ENCODE results near the gene OXER1. TPM values are rescaled to one million over a fixed set of nuclear protein-coding genes. Genes with fewer than 3 reads are reported as not detected.
A peak's percentile ranks its signal among the peaks of the same experiment; 100 is the strongest.

Gene OXER1
- total RNA-seq, 4 donors from 2014 or later, result 0.56 TPM; not detected in 3

- ATAC-seq, result no peak
- in situ Hi-C loops (cut with MboI; ENCODE audit: low sequenced_read_pairs in 4 of 4) (no loop called here), intact Hi-C loops (cut with DNase I; ENCODE audit: low total_unique reads) (no loop called here)
- Histone ChIP-seq H3K4me1 (peaks cover 6 to 7% of the 10 kb centered on the region in 2 donors), H3K27ac (peak overlapping the region in 3 of 4 donors; percentile 73 to 80 (median 75)), H3K4me3 (peak overlapping the region in 3 of 4 donors; percentile 53 to 69 (median 55)), H3K36me3 (no peaks in the 10 kb centered on the region), H3K27me3 (peaks cover 3 to 28% (median 22%) of the 10 kb centered on the region in 3 donors), H3K9me3 (no peaks in the 10 kb centered on the region)
- DNase-seq, result no peak
- no peak for TF ChIP-seq CTCF (IDR thresholded peaks at IDR 0.05 in 4 of 5, conservative IDR thresholded peaks at IDR 0.05 in 1 of 5)
- TF ChIP-seq POLR2A (IDR thresholded peaks at IDR 0.05), result no peak
These were observed 27.7 kb upstream of the OXER1 start for GRCh38 chr2:42791606-42792005.

- H3K9me3 ChIP-seq, result no peaks in the 10 kb centered on the region
- TF ChIP-seq CTCF (IDR thresholded peaks at IDR 0.05 in 4 of 5, conservative IDR thresholded peaks at IDR 0.05 in 1 of 5) (no peak), POLR2A (IDR thresholded peaks at IDR 0.05) (no peak)
- ATAC-seq, result no peak
- H3K4me1 ChIP-seq, result peaks cover 6 to 7% of the 10 kb centered on the region in 2 donors
- H3K27ac ChIP-seq, result no peak overlapping the region
- in situ Hi-C loops (cut with MboI; ENCODE audit: low sequenced_read_pairs in 4 of 4), result no loop called here
- H3K4me3 ChIP-seq, result no peak overlapping the region
- no peak for DNase-seq
- intact Hi-C loops (cut with DNase I; ENCODE audit: low total_unique reads), result no loop called here
- H3K36me3 ChIP-seq, result no peaks in the 10 kb centered on the region
- H3K27me3 ChIP-seq, result peaks cover 3 to 28% (median 23%) of the 10 kb centered on the region in 3 donors
These were observed 25.8 kb upstream of the OXER1 start for GRCh38 chr2:42789751-42790150.

GRCh38 chr2:42788882-42789281 lies 24.9 kb upstream of the OXER1 start:
- TF ChIP-seq POLR2A (IDR thresholded peaks at IDR 0.05), result no peak
- no peak for TF ChIP-seq CTCF (IDR thresholded peaks at IDR 0.05 in 4 of 5, conservative IDR thresholded peaks at IDR 0.05 in 1 of 5)
- in situ Hi-C loops (cut with MboI; ENCODE audit: low sequenced_read_pairs in 4 of 4) (no loop called here), intact Hi-C loops (cut with DNase I; ENCODE audit: low total_unique reads) (no loop called here)
- H3K4me1 ChIP-seq, result peaks cover 6 to 7% of the 10 kb centered on the region in 2 donors
- H3K9me3 ChIP-seq, result no peaks in the 10 kb centered on the region
- no peak overlapping the region for H3K27ac ChIP-seq
- H3K36me3 ChIP-seq, result no peaks in the 10 kb centered on the region
- H3K27me3 ChIP-seq, result peaks cover 3 to 28% (median 23%) of the 10 kb centered on the region in 3 donors
- ATAC-seq (no peak), DNase-seq (no peak)
- no peak overlapping the region for H3K4me3 ChIP-seq

- peaks cover 3 to 28% (median 23%) of the 10 kb centered on the region in 3 donors for H3K27me3 ChIP-seq
- H3K4me3 ChIP-seq, result no peak overlapping the region
- TF ChIP-seq POLR2A (IDR thresholded peaks at IDR 0.05), result no peak
- TF ChIP-seq CTCF (IDR thresholded peaks at IDR 0.05 in 4 of 5, conservative IDR thresholded peaks at IDR 0.05 in 1 of 5), result no peak
- no peak overlapping the region for H3K27ac ChIP-seq
- DNase-seq, result no peak
- peaks cover 6 to 7% of the 10 kb centered on the region in 2 donors for H3K4me1 ChIP-seq
- intact Hi-C loops (cut with DNase I; ENCODE audit: low total_unique reads), result no loop called here
- H3K36me3 ChIP-seq, result no peaks in the 10 kb centered on the region
- in situ Hi-C loops (cut with MboI; ENCODE audit: low sequenced_read_pairs in 4 of 4), result no loop called here
- no peaks in the 10 kb centered on the region for H3K9me3 ChIP-seq
- no peak for ATAC-seq
These were observed 24.5 kb upstream of the OXER1 start for GRCh38 chr2:42788478-42788793.
